NCI-H345 treated with DMSO at 0.1 percent for 48 hours (cell line): ENCODE measurements around the gene CYGB.
"Not testable (repeated sequence)": the region's sequence is repeated elsewhere in the genome, so short reads cannot be mapped to it uniquely, and the experiment has no call there.

ENCODE experiments used
- DNase-seq: peaks from one replicate; lab custom pipeline; 2025; ENCODE audit not compliant: unreplicated experiment; lab: John Stamatoyannopoulos, UW

Gene CYGB

DNA sequence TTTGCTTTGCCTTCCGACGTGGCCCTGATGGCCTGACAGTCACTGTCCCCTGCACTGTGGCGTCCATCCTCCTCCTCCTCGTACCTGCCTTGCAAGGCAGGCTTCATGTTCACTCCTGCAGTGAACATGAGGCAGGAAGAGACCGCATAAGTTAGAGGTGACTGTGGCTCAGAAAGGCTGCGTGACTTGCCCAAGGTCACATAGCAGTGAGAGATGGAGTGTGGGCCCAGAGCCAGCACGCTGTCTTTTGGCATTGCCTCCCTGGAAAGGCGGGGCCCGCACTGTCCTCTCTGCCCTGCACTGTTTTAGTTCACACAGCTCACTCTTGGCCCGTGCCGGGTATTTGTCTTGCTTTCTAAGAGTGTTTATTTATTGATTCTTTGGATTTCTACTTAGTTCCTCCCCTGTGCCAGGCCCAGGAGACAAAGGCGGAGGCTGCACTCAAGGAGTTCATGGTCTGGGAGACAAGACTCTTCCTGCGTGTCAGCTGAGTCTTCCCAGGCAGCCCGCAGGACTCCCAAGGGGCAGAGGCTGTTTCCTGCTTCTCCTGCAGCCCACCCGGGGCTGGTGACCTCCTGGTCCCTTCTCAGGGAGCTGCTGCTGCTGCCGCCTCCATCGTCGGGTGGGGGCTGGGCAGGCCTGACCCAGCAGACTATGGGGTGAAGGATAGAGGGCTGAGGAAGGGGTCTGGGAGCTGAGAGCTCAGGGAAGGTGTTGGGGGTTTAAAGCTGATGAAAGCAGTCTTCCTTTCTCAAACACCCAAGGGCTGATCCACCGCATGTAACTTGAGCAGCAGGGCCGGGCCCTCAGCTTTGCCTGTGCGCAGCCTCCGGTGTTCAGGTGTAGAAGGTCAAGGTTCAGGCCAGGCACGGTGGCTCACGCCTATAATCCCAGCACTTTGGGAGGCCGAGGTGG lies 12.7 kb downstream of the CYGB start:
- DNase-seq = no peak

- DNase-seq = peak; percentile 43
These were observed 14.1 kb downstream of the CYGB start for GRCh38 chr17:76523084-76524037.

GRCh38 chr17:76521683-76522082 lies 15.8 kb downstream of the CYGB start:
- not testable (repeated sequence) for DNase-seq

- no peak for DNase-seq
These were observed 16.2 kb downstream of the CYGB start for GRCh38 chr17:76521262-76521661.

GRCh38 chr17:76519048-76519966 lies 18.2 kb downstream of the CYGB start:
- DNase-seq = no peak

- DNase-seq = no peak
These were observed 19.9 kb downstream of the CYGB start for GRCh38 chr17:76517638-76518038.

DNA sequence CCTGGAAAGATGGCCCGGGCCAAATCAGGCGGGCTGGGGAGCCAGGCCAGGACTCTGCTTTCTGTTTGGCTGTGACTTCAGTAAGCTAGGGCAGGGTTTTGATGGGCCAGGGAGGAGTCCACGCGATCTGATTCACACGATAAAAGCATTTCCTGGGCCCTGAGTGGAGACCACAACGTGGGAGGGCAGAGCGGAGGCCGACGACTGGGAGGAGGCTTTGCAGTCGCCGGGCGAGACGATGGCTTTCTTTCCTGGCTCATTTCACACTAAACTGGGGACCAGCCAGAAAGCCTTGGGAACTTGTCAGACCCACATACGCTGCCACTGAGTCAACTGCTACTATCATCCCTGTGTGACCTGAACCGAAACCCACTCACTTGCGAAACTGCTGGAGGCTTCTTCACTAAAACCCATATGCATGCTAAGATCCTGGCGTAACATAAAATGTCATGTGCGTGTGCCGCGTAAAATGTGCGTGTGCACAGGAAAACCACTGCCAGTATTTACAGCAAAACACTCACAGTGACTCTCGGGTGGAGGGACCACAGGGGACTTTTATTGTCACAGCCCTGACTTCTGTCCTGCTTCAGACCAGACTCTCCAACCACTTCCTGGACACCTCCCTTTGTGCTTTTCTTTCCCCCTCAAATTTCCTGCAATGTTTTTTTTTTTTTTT lies 22.1 kb downstream of the CYGB start:
- no peak for DNase-seq

- not testable (repeated sequence) for DNase-seq
These were observed 23.2 kb downstream of the CYGB start for GRCh38 chr17:76514355-76514754.

- no peak for DNase-seq
These were observed 24.2 kb downstream of the CYGB start for GRCh38 chr17:76513306-76513692.

- no peak for DNase-seq
These were observed 24.9 kb downstream of the CYGB start for GRCh38 chr17:76512366-76513305.

DNA sequence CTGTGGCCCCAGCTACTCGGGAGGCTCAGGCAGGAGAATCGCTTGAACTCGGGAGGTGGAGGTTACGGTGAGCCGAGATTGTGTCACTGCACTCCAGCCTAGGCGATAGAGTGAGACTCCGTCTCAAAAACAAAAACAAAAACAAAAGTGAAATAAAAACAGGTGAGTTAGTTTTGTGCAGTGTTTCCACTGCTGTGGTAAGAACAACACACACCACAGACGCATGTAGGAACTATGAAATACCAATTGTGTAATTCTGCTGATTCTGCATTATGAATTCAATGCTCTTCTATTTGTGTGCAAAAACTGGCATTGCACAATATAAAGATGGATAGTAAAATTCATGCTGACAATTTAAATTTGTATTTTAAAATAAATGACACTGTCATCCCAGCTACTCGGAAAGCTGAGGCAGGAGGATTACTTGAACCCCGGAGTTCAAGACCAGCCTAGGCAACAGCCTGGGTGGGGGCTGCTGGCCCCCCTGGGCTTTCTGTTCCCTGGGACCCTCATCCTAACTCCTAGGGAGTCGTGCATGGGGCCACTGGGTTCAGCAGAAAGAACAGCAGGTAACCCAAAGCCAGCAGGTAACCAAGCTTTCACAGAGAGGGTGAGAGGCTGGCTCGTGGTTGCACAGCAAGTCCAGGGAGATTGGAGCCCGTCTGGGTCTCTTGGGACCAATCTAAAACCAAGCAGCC lies 25.7 kb downstream of the CYGB start:
- no peak for DNase-seq

DNA sequence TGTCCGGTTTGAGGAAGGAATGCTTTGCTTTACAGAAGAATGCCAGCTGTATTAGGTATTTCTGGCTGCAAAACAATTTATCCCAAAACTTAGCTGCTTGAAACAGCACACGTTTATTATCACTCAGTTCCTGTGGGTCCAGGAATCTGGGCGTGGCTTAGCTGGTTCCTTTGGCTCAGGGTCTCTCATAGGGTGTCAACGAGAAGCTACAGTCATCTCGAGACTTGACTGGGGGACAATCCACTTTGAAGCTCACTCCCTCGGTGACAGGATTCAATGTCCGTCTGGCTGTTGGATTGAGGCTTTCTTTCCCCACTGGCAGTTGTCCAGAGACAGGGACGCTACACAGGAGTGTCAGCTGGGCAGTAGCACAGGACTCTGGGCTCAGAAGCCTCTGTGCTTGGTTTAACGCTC lies 26.7 kb downstream of the CYGB start:
- DNase-seq = no peak

- DNase-seq = not testable (repeated sequence)
These were observed 28.9 kb downstream of the CYGB start for GRCh38 chr17:76508472-76509063.

- peak; percentile 77 for DNase-seq
These were observed 30.8 kb downstream of the CYGB start for GRCh38 chr17:76506408-76507345.

DNA sequence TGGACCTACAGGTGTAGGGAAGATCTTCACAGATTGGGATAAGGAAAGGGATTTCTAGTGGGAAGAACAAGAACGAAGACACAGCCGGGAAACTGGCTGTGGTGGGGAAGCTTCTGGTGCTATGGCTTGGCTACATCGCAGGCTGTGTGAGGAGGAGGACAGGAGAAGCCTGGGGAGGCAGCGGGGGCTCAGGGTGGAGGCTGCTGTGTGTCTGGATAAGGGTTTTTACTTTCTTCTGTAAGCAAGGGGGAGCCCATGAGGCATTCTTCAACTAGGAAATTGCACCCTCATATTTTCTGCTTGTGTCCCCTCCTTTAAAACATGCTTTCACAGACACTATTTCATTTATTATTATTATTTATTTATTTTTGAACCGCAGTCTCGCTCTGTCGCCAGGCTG lies 33.4 kb downstream of the CYGB start:
- no peak for DNase-seq

DNA sequence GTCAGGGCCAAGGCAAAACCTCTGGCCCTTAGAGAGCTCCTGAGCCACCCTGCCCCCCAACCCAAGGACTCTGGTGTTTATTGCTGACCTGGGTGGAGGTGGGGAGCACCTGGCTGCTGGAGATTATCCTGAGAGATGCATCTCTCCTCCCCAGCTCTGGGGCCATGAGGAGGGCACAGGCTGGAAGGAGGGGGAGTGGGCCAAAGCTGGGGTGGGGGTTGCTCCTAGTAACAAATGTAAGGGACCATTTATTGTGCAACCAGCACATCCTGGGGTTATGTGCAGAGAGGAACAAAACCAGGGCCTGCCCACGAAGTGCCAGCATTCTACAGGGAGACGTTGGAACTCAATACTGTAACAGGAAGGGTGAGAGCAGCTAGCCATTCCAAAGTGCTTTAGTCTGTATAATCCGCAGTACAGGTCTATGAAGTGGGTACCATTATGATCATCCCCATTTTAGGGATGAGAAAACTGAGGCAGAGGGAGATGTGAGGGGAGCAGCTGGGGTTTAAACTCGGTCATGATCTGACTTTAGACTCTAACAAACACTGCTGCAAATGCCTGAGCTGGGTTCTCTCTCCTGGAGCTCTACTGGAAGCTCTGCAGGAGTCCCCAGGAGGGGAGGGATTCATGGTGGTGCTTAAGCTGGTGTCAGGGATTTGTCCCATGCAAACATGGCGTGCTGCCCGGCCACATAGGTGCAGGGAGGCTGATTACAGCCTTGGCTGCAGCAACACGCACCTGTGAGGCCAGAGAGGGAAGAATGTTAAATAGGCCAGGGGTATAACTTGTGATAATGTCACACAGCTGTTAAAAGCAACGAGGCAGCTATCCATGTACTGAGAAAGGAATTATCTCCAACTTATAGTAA lies 34.9 kb downstream of the CYGB start:
- no peak for DNase-seq
